ENCODE data around the gene ABCA4. TPM values are rescaled to one million over a fixed set of nuclear protein-coding genes. Genes with fewer than 3 reads are reported as not detected.

The ABCA4 gene
- total RNA-seq, 1 donor from 2014 or later: 2.1 TPM

DNA sequence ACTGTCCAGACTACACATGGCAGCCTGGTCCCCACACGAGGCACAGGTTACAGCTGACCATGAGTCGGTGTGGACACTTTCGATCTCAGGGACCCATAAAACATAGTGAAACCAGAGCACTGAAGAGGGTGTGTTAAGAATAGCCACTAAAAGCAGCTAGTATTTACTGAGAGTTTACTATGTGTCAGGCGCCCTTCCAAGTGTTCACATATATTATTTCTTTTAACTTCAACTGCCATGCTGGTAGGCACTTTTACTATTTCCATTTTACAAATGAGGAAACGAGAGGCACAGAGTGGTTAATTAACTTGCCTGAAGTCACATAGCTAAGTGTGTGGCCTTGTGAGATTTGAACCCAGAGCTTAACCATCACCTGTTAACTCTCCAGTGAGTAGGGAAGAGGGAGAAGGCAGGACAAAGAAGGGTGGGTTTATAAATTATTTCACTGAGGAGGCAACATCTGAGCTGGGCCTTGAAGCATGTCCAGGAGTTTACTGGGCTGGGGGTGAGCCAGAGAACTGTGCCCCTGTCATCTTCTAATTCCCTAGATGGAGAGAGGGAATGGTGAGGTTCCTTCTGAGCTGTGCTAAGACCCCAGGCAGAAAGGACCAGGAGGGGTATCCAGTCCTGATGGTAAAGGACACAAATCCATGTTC is 20.7 kb downstream of the ABCA4 start:
- Histone ChIP-seq H3K36me3 (ENCODE audit: control insufficient read depth in 3 of 3, insufficient read depth in 3 of 3, low read length in 3 of 3) (no peaks in the 10 kb centered on the region), H3K4me1 (ENCODE audit: control insufficient read depth in 3 of 3, insufficient read depth in 3 of 3, low read length in 3 of 3) (peaks cover 10 to 21% (median 20%) of the 10 kb centered on the region in 3 donors), H3K9ac (ENCODE audit: low read depth in 1 of 3, low read length in 3 of 3) (no peak overlapping the region), H3K27ac (ENCODE audit: low read depth, low read length) (no peak overlapping the region), H3K9me3 (ENCODE audit: control insufficient read depth in 3 of 3, low read length in 3 of 3) (no peaks in the 10 kb centered on the region), H3K27me3 (ENCODE audit: control insufficient read depth in 3 of 3, insufficient read depth in 3 of 3, low read length in 3 of 3) (no peaks in the 10 kb centered on the region), H3K4me3 (ENCODE audit: low read length in 3 of 3) (no peak overlapping the region)

DNA sequence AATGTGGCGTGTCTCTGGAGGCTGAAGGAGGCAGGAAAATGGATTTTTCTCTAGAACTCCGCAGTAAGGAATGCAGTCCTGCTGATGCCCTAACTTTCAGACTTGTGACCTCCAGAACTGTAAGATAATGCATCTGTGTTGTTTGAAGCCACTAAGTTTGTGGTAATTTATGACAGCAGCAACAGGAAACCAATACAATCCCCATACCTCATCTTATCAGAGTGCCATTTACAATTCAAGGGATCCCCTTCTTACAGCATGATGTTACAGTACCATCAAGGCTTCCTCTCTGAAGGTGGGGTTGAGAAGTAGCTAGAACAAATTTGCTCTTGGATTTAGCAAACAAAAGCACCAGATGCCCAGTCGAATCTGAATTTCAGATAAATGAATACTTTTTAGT is 21.6 kb downstream of the ABCA4 start:
- H3K27ac ChIP-seq (ENCODE audit: low read depth, low read length): no peak overlapping the region
- H3K9ac ChIP-seq (ENCODE audit: low read depth in 1 of 3, low read length in 3 of 3): no peak overlapping the region
- peaks cover 19 to 30% (median 29%) of the 10 kb centered on the region in 3 donors for H3K4me1 ChIP-seq (ENCODE audit: control insufficient read depth in 3 of 3, insufficient read depth in 3 of 3, low read length in 3 of 3)
- H3K27me3 ChIP-seq (ENCODE audit: control insufficient read depth in 3 of 3, insufficient read depth in 3 of 3, low read length in 3 of 3): no peaks in the 10 kb centered on the region
- no peaks in the 10 kb centered on the region for H3K36me3 ChIP-seq (ENCODE audit: control insufficient read depth in 3 of 3, insufficient read depth in 3 of 3, low read length in 3 of 3)
- no peaks in the 10 kb centered on the region for H3K9me3 ChIP-seq (ENCODE audit: control insufficient read depth in 3 of 3, low read length in 3 of 3)
- H3K4me3 ChIP-seq (ENCODE audit: low read length in 3 of 3): no peak overlapping the region

DNA sequence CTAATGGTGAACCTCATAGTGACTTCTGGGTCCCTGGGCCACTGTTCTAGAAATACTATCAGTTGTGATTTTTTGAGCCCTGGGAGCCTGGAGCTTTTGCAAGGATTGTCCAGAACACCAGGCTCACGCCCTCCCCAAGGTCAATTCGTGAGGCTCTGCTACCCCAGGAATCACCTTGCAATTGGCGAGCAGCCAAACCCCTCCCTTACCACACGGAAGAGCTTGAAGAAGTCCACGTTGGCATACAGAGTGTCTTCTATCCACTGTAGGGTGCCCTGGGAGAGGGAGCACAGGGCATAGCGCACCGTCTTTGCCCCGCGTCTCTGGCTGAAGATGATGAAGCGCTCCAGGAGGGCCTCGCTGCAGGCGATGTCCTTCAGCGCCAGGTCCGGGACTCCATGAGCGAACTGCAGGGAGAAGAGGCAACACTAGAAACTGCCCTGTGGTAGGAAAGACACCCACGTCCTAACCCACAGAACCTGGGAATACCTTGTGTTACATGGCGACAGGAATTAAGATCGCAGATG is 22.3 kb downstream of the ABCA4 start:
- H3K4me3 ChIP-seq (ENCODE audit: low read length in 3 of 3): no peak overlapping the region
- no peaks in the 10 kb centered on the region for H3K9me3 ChIP-seq (ENCODE audit: control insufficient read depth in 3 of 3, low read length in 3 of 3)
- H3K27me3 ChIP-seq (ENCODE audit: control insufficient read depth in 3 of 3, insufficient read depth in 3 of 3, low read length in 3 of 3): no peaks in the 10 kb centered on the region
- no peak overlapping the region for H3K27ac ChIP-seq (ENCODE audit: low read depth, low read length)
- no peak overlapping the region for H3K9ac ChIP-seq (ENCODE audit: low read depth in 1 of 3, low read length in 3 of 3)
- H3K36me3 ChIP-seq (ENCODE audit: control insufficient read depth in 3 of 3, insufficient read depth in 3 of 3, low read length in 3 of 3): no peaks in the 10 kb centered on the region
- H3K4me1 ChIP-seq (ENCODE audit: control insufficient read depth in 3 of 3, insufficient read depth in 3 of 3, low read length in 3 of 3): peaks cover 24 to 37% (median 36%) of the 10 kb centered on the region in 3 donors

DNA sequence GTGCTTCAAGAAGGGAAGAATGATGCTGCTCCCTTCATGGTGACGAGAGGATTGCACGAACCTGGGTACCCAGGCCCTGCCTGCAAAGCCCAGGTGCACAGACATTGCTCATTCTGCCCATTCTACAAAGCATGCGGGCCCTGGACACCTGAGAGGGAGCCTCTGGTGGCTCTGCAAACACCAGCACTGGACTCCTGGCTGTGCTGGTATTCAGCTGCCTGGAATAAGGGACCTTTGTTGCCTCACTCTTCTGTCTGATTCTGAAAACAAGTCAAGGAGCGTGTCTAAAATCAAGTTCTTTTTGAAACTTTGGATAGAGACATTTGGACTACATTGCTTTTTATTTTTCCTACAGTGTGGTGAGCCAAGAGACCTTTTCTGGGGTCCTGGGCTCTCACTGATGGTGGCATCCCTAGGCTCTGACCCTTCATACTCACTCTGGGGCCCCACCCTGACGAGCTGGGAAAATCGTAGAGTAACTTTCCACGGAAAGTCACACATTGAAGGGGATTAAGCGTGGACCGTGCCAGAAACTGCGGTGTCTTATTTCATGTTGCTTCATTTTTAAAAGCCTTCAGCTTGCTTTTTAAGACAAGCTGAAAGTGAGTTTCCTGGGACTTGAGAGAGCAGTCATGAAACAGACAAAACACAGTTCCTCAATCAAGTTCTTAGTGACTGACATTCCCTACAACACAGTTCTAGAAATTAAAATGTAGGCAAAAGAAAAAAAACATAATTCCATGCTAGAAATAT is 24.0 kb downstream of the ABCA4 start:
- Histone ChIP-seq H3K4me1 (ENCODE audit: control insufficient read depth in 3 of 3, insufficient read depth in 3 of 3, low read length in 3 of 3) (peaks cover 40 to 52% (median 51%) of the 10 kb centered on the region in 3 donors), H3K36me3 (ENCODE audit: control insufficient read depth in 3 of 3, insufficient read depth in 3 of 3, low read length in 3 of 3) (no peaks in the 10 kb centered on the region), H3K9me3 (ENCODE audit: control insufficient read depth in 3 of 3, low read length in 3 of 3) (no peaks in the 10 kb centered on the region), H3K27me3 (ENCODE audit: control insufficient read depth in 3 of 3, insufficient read depth in 3 of 3, low read length in 3 of 3) (no peaks in the 10 kb centered on the region), H3K9ac (ENCODE audit: low read depth in 1 of 3, low read length in 3 of 3) (peak overlapping the region in 2 of 3 donors; percentile 21 to 36), H3K4me3 (ENCODE audit: low read length in 3 of 3) (peak overlapping the region in 1 of 3 donors; percentile 7), H3K27ac (ENCODE audit: low read depth, low read length) (peak overlapping the region; percentile 90)

DNA sequence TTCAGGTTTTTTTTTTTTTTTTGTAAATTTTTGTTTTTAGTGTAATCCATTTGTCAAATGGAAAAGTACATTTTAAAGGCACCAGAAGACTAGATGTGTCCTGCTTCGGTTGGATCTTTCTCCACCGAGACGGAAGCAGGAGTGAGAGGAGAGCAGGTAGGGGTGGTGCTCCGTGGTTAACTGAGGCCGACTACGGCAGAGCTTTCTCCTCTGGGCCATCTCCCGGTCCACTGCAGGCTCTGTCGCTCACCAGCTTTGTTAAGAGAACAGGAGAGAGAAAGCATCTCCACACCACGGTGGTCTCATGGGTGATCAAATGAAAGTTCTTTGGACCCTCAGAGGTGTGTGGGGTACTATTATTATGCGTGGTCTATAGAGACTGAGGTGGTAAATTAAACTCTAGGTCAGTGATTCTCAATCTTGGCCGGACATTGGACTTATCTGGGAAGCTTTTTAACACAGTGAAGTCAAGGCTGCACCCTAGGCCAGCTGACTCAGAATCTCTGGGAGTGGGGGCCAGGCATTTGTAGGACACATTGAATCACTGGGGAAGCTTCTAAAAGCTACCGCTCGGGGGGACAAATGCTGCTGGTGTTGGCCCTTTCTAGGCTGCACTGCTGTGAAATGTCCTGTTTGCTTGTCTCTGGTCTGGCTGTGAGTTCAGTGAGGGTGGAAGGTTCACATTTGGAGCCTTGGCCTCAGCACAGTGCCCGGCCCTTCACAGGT is 25.0 kb downstream of the ABCA4 start:
- Histone ChIP-seq H3K4me3 (ENCODE audit: low read length in 3 of 3) (peak overlapping the region in 1 of 3 donors; percentile 10), H3K9ac (ENCODE audit: low read depth in 1 of 3, low read length in 3 of 3) (peak overlapping the region in 1 of 3 donors; percentile 62), H3K4me1 (ENCODE audit: control insufficient read depth in 3 of 3, insufficient read depth in 3 of 3, low read length in 3 of 3) (peaks cover 46 to 57% (median 57%) of the 10 kb centered on the region in 3 donors), H3K27ac (ENCODE audit: low read depth, low read length) (peak overlapping the region; percentile 90), H3K9me3 (ENCODE audit: control insufficient read depth in 3 of 3, low read length in 3 of 3) (no peaks in the 10 kb centered on the region), H3K27me3 (ENCODE audit: control insufficient read depth in 3 of 3, insufficient read depth in 3 of 3, low read length in 3 of 3) (no peaks in the 10 kb centered on the region), H3K36me3 (ENCODE audit: control insufficient read depth in 3 of 3, insufficient read depth in 3 of 3, low read length in 3 of 3) (no peaks in the 10 kb centered on the region)

DNA sequence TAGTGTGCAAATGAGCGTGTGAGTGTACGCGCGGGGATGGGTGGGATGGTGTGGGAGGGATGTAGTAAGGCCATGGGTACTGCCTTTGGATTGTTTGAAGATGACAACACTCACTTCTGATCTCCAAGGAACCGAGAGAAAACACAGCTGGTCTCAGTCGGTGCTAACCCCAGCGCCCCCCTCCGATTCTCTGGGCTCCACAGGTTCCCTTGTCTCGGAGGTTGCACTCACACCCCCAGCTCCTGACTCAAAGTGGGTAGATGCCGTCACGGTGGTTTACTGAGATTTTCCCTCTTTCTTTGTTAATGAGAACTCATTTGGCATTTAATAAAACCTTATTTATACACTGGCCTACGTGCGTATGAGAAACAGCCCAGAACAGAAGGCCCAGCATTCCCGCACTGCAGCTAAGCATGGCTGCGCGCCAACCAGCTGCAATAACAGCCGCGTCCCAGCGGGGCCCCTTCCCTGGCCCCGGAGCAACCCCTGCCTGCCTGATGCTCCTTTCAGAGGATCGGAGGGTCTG is 25.8 kb downstream of the ABCA4 start:
- Histone ChIP-seq H3K4me3 (ENCODE audit: low read length in 3 of 3) (peak overlapping the region in 2 of 3 donors; percentile 35 to 48), H3K27ac (ENCODE audit: low read depth, low read length) (peak overlapping the region; percentile 90), H3K9ac (ENCODE audit: low read depth in 1 of 3, low read length in 3 of 3) (peak overlapping the region in 1 of 3 donors; percentile 3), H3K9me3 (ENCODE audit: control insufficient read depth in 3 of 3, low read length in 3 of 3) (no peaks in the 10 kb centered on the region), H3K36me3 (ENCODE audit: control insufficient read depth in 3 of 3, insufficient read depth in 3 of 3, low read length in 3 of 3) (no peaks in the 10 kb centered on the region), H3K4me1 (ENCODE audit: control insufficient read depth in 3 of 3, insufficient read depth in 3 of 3, low read length in 3 of 3) (peaks cover 52 to 60% (median 57%) of the 10 kb centered on the region in 3 donors), H3K27me3 (ENCODE audit: control insufficient read depth in 3 of 3, insufficient read depth in 3 of 3, low read length in 3 of 3) (no peaks in the 10 kb centered on the region)

DNA sequence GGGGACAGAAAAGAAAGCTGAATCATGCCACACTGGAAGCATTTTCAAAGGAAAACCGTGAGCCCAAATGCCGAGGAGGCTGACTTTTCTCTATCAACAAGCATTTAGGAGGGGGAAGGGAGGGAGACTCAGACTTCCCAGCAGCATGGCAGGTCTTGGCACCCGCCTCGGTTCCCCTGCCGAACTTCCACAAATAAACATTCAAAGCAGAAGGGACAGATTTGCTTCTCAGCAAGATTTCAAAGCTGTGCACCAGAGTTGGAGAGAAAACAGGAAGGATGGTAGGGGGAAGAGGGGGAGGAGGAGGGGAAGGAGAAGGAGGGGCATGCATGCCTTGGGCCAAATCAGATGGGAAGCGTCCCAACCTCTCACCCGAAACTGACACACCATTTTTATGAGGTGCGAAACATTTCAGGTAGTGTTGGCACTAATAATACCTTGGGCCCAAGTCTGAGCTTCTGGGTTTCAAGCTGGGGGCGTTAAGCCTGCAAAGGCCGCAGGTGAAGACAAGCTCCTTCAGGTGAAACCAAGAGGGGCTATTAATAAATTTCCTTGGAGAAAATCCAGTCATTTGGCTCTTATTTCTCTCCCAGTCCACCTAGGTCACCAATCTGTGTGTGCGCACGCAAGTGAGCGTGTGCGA is 26.4 kb downstream of the ABCA4 start:
- no peaks in the 10 kb centered on the region for H3K9me3 ChIP-seq (ENCODE audit: control insufficient read depth in 3 of 3, low read length in 3 of 3)
- no peaks in the 10 kb centered on the region for H3K36me3 ChIP-seq (ENCODE audit: control insufficient read depth in 3 of 3, insufficient read depth in 3 of 3, low read length in 3 of 3)
- peaks cover 52 to 60% (median 57%) of the 10 kb centered on the region in 3 donors for H3K4me1 ChIP-seq (ENCODE audit: control insufficient read depth in 3 of 3, insufficient read depth in 3 of 3, low read length in 3 of 3)
- H3K27ac ChIP-seq (ENCODE audit: low read depth, low read length): peak overlapping the region; percentile 90
- H3K27me3 ChIP-seq (ENCODE audit: control insufficient read depth in 3 of 3, insufficient read depth in 3 of 3, low read length in 3 of 3): no peaks in the 10 kb centered on the region
- peak overlapping the region in 2 of 3 donors; percentile 3 to 18 for H3K9ac ChIP-seq (ENCODE audit: low read depth in 1 of 3, low read length in 3 of 3)
- H3K4me3 ChIP-seq (ENCODE audit: low read length in 3 of 3): peak overlapping the region; percentile 30 to 48 (median 35)

DNA sequence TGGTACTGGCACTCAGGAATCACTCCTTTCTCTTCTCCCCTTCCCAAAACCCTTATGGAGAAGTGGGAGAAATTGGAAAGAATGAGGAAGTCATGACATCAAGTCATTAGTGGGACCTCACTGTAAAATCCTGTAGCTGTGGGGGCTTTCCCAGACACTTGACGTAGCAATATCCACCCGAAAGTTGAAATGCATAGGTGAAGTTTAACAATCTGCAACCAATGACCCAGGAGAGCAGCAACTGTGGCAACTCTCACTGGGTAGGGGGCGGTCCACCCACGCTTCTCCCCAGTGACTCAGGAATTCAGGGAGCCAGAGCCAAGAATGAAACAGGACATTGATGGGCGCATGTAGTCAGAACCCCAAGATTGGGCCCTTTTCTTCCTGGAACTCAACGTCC is 27.0 kb downstream of the ABCA4 start:
- peaks cover 52 to 60% (median 57%) of the 10 kb centered on the region in 3 donors for H3K4me1 ChIP-seq (ENCODE audit: control insufficient read depth in 3 of 3, insufficient read depth in 3 of 3, low read length in 3 of 3)
- no peaks in the 10 kb centered on the region for H3K27me3 ChIP-seq (ENCODE audit: control insufficient read depth in 3 of 3, insufficient read depth in 3 of 3, low read length in 3 of 3)
- H3K9ac ChIP-seq (ENCODE audit: low read depth in 1 of 3, low read length in 3 of 3): peak overlapping the region in 2 of 3 donors; percentile 10 to 18
- peak overlapping the region in 1 of 3 donors; percentile 48 for H3K4me3 ChIP-seq (ENCODE audit: low read length in 3 of 3)
- H3K9me3 ChIP-seq (ENCODE audit: control insufficient read depth in 3 of 3, low read length in 3 of 3): no peaks in the 10 kb centered on the region
- H3K27ac ChIP-seq (ENCODE audit: low read depth, low read length): peak overlapping the region; percentile 90
- no peaks in the 10 kb centered on the region for H3K36me3 ChIP-seq (ENCODE audit: control insufficient read depth in 3 of 3, insufficient read depth in 3 of 3, low read length in 3 of 3)

DNA sequence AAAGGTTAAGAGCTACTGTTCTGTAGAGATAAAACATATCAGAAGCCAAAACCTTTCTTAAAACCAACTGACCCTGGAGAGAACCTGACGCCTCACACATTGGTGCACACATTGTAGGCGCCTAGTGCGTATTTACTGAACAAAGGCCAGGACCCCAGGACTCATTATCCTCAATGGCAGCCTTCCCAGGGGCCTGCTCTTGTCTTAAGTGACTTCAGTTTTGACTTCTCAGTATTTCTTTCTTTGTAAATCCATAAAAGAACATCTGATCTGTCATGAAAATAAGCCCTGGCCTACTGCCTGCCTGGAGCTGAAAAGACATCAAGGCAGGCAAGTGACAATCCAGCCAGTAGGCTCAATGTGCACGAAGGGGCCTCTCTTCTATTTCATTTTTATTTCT is 27.6 kb downstream of the ABCA4 start:
- peak overlapping the region; percentile 90 for H3K27ac ChIP-seq (ENCODE audit: low read depth, low read length)
- H3K27me3 ChIP-seq (ENCODE audit: control insufficient read depth in 3 of 3, insufficient read depth in 3 of 3, low read length in 3 of 3): no peaks in the 10 kb centered on the region
- no peak overlapping the region for H3K4me3 ChIP-seq (ENCODE audit: low read length in 3 of 3)
- no peaks in the 10 kb centered on the region for H3K9me3 ChIP-seq (ENCODE audit: control insufficient read depth in 3 of 3, low read length in 3 of 3)
- H3K4me1 ChIP-seq (ENCODE audit: control insufficient read depth in 3 of 3, insufficient read depth in 3 of 3, low read length in 3 of 3): peaks cover 52 to 60% (median 57%) of the 10 kb centered on the region in 3 donors
- no peaks in the 10 kb centered on the region for H3K36me3 ChIP-seq (ENCODE audit: control insufficient read depth in 3 of 3, insufficient read depth in 3 of 3, low read length in 3 of 3)
- H3K9ac ChIP-seq (ENCODE audit: low read depth in 1 of 3, low read length in 3 of 3): peak overlapping the region in 1 of 3 donors; percentile 14
